ENCODE data around the gene MORF4L1. TPM values are rescaled to one million over a fixed set of nuclear protein-coding genes. Genes with fewer than 3 reads are reported as not detected.

MORF4L1 gene
- total and polyA plus RNA-seq, 2 experiments from 2014 or later: 520 to 571 TPM

GRCh38 chr15:78837131-78837530 is 35.6 kb upstream of the MORF4L1 start:
- Mint-ChIP-seq H3K4me3 (no peak overlapping the region), H3K9me3 (no peaks in the 10 kb centered on the region), H3K36me3 (ENCODE audit: low read depth) (no peaks in the 10 kb centered on the region), H3K27ac (no peak overlapping the region), H3K4me1 (peaks cover 13% of the 10 kb centered on the region), H3K27me3 (ENCODE audit: insufficient read depth, low read depth, poor library complexity) (peaks cover 6% of the 10 kb centered on the region)
- H3K4me2 ChIP-seq: no peak overlapping the region
- H2AFZ ChIP-seq: no peak overlapping the region
- H3K4me3 ChIP-seq: no peak overlapping the region
- no peaks in the 10 kb centered on the region for H3K36me3 ChIP-seq (ENCODE audit: insufficient read depth)
- H4K20me1 ChIP-seq (replicated peaks; ENCODE audit: insufficient read depth): no peaks in the 10 kb centered on the region
- H3K27ac ChIP-seq (ENCODE audit: low read depth): no peak overlapping the region
- DNase-seq (ENCODE audit: low spot score): no peak
- no peaks in the 10 kb centered on the region for H3K79me2 ChIP-seq (replicated peaks; ENCODE audit: insufficient read depth)
- 0 out of 2 replicates have a peak, but pooled peaks cover 2% of the 10 kb centered on the region for H3F3A ChIP-seq (replicated peaks; ENCODE audit: low read depth)
- H3K9me2 ChIP-seq (ENCODE audit: insufficient read depth): no peaks in the 10 kb centered on the region
- H3K4me1 ChIP-seq (ENCODE audit: insufficient read depth): peaks cover 5% of the 10 kb centered on the region; the same call in 1 of the 2 replicates
- ATAC-seq: no peak
- TF ChIP-seq REST (IDR thresholded peaks at IDR 0.05; ENCODE audit: unreplicated experiment) (no peak), EZH2phosphoT487 (IDR thresholded peaks at IDR 0.05; ENCODE audit: unreplicated experiment) (no peak), ZNF462 (CRISPR knock-in tag; IDR thresholded peaks at IDR 0.05) (no peak), ZNF331 (CRISPR knock-in tag; IDR thresholded peaks at IDR 0.05; ENCODE audit: low read depth) (no peak), CTCF (conservative IDR thresholded peaks at IDR 0.05; ENCODE audit: low read depth in 2 of 2) (no peak), ZNF114 (CRISPR knock-in tag; IDR thresholded peaks at IDR 0.05) (no peak), JUNB (IDR thresholded peaks at IDR 0.05; ENCODE audit: unreplicated experiment) (no peak), ETS1 (IDR thresholded peaks at IDR 0.05) (no peak), EZH2 (IDR thresholded peaks at IDR 0.05; ENCODE audit: low read depth, unreplicated experiment) (no peak), CREB1 (CRISPR knock-in tag; IDR thresholded peaks at IDR 0.05; ENCODE audit: low read depth) (no peak), POLR2AphosphoS5 (IDR thresholded peaks at IDR 0.05; ENCODE audit: low read depth) (no peak), STAT1 (IDR thresholded peaks at IDR 0.05; ENCODE audit: unreplicated experiment) (no peak), NANOG (IDR thresholded peaks at IDR 0.05; ENCODE audit: borderline replicate concordance) (no peak)
- no peaks in the 10 kb centered on the region for H3K27me3 ChIP-seq (ENCODE audit: insufficient read depth)

All from GM23338 (cell line).